GM13977 (cell line): ENCODE results near the gene PARVG.

Source experiments
- DNase-seq: peaks from one replicate; pipeline ENCODE4 v3.0.0; 2012; ENCODE audit warnings: low spot score
- in situ Hi-C: fragments of 300-500 bp; cut with MboI; formaldehyde crosslinking; loops from one replicate; pipeline ENCODE4 v1.12.0; 2022; ENCODE audit warnings: low sequenced_read_pairs, low pct_unique_long_range_greater_than_20kb, mixed read lengths, inconsistent platforms; ENCODE audit not compliant: unreplicated experiment
- TF ChIP-seq, protein P1 (sequence below): IDR thresholded peaks from 2 replicates; pipeline ENCODE4 v1.5.1; 2012; ENCODE audit warnings: mild to moderate bottlenecking, control low read depth; ENCODE audit not compliant: insufficient read depth; ENCODE audit errors: extremely low read depth, missing control alignments

The PARVG gene

DNA sequence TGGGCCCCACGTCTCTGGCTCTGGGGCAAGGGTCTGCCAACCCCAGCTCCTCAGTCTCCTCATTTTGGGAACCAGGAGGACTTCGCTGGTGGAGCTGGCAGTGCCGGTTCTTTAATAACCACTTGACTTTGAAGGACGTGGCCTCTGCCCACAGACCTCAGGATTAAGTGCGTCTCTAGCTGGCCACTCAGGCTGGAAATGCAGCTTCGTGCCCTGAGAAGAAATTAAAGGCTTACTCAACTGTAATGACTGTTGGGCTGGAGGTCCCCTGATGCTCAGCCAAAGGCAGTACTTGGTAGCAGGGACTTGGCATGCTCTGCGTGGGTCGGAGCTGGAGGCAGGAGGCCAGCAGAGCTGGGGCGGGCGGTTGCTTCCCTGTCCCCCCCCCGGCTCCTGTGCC is 16.7 kb upstream of the PARVG start:
- no peak for DNase-seq
- in situ Hi-C loops, result no loop called here
- TF ChIP-seq, protein P1, sequence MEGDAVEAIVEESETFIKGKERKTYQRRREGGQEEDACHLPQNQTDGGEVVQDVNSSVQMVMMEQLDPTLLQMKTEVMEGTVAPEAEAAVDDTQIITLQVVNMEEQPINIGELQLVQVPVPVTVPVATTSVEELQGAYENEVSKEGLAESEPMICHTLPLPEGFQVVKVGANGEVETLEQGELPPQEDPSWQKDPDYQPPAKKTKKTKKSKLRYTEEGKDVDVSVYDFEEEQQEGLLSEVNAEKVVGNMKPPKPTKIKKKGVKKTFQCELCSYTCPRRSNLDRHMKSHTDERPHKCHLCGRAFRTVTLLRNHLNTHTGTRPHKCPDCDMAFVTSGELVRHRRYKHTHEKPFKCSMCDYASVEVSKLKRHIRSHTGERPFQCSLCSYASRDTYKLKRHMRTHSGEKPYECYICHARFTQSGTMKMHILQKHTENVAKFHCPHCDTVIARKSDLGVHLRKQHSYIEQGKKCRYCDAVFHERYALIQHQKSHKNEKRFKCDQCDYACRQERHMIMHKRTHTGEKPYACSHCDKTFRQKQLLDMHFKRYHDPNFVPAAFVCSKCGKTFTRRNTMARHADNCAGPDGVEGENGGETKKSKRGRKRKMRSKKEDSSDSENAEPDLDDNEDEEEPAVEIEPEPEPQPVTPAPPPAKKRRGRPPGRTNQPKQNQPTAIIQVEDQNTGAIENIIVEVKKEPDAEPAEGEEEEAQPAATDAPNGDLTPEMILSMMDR, result no peak

DNA sequence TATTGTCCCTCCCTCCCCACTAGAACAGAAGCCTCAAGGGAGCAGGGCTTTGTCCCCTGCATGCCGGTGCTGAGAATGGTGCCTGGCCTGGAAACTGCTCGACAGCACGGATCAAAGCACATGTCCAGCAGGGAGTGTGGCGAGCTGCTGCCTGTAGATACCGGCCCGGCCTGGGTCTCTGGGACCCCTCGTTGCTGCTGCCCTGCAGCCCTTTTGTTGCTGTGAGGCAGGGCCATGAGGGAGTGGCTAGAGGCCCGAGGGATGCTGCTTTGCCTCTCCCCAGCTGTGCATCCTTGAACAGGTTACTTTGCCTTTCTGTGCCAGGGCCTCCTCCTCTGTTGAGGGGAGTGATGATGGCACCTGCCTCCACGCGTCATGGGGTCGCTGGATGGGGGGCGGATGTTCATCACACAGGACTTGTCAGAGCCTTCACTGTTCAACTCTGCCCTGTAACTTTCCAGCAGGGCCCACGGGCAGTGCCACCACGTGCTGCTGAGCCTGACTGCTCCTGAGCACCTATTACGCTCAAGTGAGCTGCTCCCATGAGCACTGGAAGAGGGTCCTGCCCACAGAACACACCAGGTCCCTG is 15.3 kb upstream of the PARVG start:
- DNase-seq, result no peak
- in situ Hi-C loops, result no loop called here
- TF ChIP-seq, protein P1, result no peak

DNA sequence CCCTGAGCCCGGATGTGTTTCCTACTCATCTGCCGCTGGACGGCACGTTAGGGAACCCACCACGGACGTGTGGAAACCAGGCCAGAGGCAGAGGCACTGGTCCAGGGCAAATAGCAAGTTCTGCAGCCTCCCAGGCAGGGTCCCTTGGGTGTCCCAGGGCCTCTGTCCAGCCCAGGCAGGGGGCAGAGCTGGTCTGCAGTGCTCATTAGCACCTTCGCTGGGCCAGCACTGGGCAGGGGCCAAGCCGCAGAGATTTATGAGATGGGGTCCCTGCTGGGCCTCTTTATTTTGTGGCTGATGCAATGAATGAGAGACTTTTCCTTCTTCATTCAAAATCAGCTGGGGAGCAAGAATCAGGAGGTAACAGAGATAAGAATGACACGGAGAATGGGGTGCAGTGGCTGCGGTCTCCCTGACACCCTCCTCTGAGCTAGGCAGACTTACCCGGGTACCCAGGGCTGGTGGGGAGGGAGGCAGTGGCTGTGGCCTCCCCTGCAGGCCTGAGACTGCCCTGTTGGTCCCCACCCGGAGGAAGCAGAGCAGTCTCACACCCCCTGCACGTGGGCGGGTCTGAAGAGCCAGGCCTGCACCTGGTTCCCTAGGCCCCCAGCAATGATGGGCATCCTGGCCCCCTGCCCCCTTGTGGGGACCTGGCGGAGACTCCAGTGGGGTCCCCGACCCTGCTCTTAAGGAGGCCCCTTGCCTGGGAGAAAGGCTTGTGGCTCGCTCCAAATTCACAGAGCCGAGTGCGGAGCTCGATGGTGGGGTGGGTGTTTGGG is 14.0 kb upstream of the PARVG start:
- in situ Hi-C loops, result no loop called here
- no peak for DNase-seq
- TF ChIP-seq, protein P1, result no peak

GRCh38 chr22:44167501-44167900 is 13.2 kb upstream of the PARVG start:
- DNase-seq, result no peak
- TF ChIP-seq, protein P1, result no peak
- in situ Hi-C loops, result no loop called here

DNA sequence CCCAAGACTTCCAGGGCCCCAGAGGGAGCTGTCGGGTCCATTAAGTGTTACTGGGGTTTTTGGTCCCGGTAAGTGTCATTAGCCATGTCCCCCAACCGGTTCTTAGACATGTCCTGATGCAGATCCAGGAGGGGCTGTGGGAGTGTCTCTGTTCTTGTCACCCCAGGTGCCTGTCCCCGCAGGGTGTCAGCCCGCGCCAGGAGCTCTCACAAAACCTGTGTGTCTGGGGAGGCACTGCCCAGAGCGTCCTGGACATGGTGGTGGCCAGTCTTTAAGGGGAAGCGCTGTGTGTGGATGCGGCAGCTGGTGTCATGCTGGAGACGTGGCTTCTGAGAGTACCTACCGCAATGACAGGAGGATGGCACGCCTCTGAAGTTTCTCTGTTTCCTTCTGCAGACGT is 12.5 kb upstream of the PARVG start:
- DNase-seq, result no peak
- in situ Hi-C loops, result no loop called here

GRCh38 chr22:44170470-44170869 is 10.3 kb upstream of the PARVG start:
- TF ChIP-seq, protein P1, result no peak
- in situ Hi-C loops, result no loop called here
- no peak for DNase-seq

More for the DNA sequence above, 12.5 kb upstream of the PARVG start:
- TF ChIP-seq, protein P1, result no peak
